GM18507 (cell line): ENCODE measurements around the gene IFNB1.

Experiments used
- DNase-seq: peaks from one replicate; pipeline ENCODE4 v3.0.0; 2011; ENCODE audit warnings: low read depth; ENCODE audit not compliant: insufficient read length; ENCODE audit errors: extremely low spot score
- FAIRE-seq: peaks from 2 replicates; lab custom pipeline; 2011; peaks lifted over from hg19 to GRCh38; lab: Jason Lieb, UNC

IFNB1 gene

DNA sequence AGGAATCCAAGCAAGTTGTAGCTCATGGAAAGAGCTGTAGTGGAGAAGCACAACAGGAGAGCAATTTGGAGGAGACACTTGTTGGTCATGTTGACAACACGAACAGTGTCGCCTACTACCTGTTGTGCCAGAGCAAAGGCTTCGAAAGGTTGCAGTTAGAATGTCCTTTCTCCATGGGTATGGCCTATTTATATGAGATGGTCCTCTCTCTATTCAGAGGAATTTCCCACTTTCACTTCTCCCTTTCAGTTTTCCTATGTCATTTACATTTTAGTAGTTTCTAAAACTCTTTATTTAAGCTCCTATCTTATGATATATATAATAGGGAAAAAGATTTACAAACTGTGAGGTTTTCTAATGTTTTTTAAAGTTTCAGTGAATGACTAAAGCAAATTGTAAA, at the start of gene IFNB1:
TSS of gene IFNB1 (minus strand) at position 162 of the 400 bp plus-strand sequence. CDS start at position 89, 73 bp downstream.
- no peak for DNase-seq

DNA sequence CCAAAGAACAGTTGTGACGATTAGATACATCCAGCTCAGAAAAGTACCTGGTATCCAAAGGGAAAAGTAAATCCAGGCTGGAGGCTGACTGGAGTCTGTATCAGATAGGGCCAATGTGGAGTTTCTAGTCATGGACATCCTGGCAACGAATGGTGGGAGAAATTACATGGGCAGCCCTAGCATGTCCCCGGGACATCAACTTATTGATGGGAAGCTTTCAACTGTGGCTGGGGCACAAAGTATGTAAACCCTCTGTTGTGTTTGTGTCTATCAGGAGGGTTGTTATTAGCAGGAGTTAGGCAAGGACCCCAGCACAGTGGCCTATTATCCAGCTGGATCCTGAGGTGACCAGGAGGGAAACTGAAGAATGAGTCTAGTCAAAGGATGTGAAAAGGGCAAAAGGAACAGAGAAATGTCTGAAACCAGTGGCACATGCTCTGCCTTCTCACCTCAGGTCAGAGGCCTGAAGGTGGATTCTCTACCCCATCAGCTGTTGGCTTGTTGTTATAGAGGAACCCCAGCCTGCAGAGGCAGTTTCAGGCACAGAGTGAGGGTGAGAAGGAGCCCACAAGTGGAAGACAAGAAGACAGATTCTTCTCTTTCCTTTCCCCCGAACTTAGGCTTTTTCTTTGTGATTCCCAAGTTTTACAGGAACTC, 44.0 kb upstream of the IFNB1 start:
- DNase-seq (no peak), FAIRE-seq (peak; percentile 87)

More for the DNA sequence above, at the start of gene IFNB1:
- FAIRE-seq = peak; percentile 36

GRCh38 chr9:21121079-21121478, 43.3 kb upstream of the IFNB1 start:
- DNase-seq (no peak), FAIRE-seq (peak; percentile 35)

DNA sequence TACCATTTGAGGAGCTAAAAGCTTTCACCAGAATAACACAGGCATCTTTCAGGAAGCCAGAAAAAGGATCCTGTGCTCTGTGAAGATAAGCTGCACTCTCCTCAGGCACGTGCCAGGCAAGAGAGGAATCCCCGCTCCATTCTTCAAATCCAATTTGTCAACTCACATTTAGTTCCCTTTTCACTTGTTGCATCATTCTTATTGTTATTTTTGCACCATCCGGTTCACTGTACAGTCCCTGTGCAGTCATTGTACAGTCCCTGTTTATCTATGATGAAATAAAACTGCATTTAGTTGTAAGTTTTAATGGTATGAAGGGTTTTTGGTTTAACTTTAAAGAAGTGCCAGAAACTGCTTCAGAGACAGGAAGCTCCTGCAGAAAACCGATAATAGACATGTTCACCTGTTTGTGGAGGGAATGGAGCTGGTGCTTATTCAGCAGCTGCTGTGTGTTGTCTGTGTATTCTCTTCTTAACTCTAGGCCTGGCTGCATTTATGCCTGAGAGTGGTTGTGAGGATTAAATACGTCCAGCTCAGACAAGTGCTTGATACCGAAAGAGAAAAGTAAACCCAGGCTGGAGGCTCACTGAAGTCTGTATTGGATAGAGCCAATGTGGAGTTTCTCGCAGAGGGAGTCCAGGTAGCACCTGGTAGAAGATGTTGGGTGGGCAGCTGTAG, 41.5 kb upstream of the IFNB1 start:
- no peak for FAIRE-seq
- no peak for DNase-seq

GRCh38 chr9:21114311-21114710, 36.6 kb upstream of the IFNB1 start:
- FAIRE-seq (no peak), DNase-seq (no peak)

- FAIRE-seq = peak; percentile 96
Observed at GRCh38 chr9:21110708-21111576, 33.2 kb upstream of the IFNB1 start.

GRCh38 chr9:21104787-21105186, 27.0 kb upstream of the IFNB1 start:
- FAIRE-seq = no peak
- no peak for DNase-seq

More at GRCh38 chr9:21110708-21111576, 33.2 kb upstream of the IFNB1 start:
- DNase-seq = no peak

GRCh38 chr9:21102305-21102704, 24.6 kb upstream of the IFNB1 start:
- FAIRE-seq (no peak), DNase-seq (no peak)

- FAIRE-seq (no peak), DNase-seq (no peak)
Observed at GRCh38 chr9:21097817-21098216, 20.1 kb upstream of the IFNB1 start.

DNA sequence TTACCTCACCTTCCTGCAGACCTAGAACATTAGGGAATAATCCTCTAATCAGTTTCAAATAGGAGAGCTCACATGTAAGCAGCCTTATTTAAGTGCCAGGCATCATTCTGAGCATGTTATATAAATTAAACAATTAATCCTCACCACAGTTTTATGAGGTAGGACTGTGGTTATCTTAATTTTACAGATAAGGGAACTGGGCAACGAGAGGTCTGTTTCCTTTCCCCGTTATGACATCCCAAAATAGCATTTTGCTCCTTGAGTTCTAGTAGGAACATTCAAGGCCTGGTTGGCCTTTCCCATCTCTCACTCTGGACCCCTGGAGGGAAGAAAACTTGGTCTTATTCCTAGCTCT, 19.1 kb upstream of the IFNB1 start:
- FAIRE-seq = no peak
- DNase-seq = no peak

- peak; percentile 88 for FAIRE-seq
- no peak for DNase-seq
Observed at GRCh38 chr9:21096172-21096900, 18.6 kb upstream of the IFNB1 start.

DNA sequence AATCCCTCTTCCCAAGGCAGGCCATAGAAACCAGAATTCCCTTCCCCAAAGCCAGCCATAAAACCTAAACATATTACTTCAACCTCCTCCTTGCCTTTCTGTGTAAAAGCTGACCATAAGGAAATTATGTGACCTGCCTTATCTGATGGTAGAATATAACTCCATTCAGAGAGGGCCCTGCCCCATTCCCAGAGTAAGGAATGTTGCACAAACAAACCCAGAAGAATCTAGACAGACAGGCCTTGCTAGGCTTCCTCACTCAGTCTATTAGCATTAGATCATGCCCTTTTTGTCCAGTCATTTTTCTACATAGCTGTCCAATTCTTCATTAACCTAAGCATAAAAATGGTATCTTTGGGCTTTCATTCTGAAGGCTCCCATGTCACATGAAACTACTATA, 17.8 kb upstream of the IFNB1 start:
- FAIRE-seq = no peak
- no peak for DNase-seq

- no peak for DNase-seq
- FAIRE-seq = no peak
Observed at GRCh38 chr9:21086538-21086937, 8.8 kb upstream of the IFNB1 start.

- FAIRE-seq (no peak), DNase-seq (no peak)
Observed at GRCh38 chr9:21085005-21085404, 7.3 kb upstream of the IFNB1 start.

GRCh38 chr9:21084242-21084850, 6.6 kb upstream of the IFNB1 start:
- FAIRE-seq (no peak), DNase-seq (no peak)

- DNase-seq = no peak
- FAIRE-seq = no peak
Observed at GRCh38 chr9:21082671-21083070, 4.9 kb upstream of the IFNB1 start.

DNA sequence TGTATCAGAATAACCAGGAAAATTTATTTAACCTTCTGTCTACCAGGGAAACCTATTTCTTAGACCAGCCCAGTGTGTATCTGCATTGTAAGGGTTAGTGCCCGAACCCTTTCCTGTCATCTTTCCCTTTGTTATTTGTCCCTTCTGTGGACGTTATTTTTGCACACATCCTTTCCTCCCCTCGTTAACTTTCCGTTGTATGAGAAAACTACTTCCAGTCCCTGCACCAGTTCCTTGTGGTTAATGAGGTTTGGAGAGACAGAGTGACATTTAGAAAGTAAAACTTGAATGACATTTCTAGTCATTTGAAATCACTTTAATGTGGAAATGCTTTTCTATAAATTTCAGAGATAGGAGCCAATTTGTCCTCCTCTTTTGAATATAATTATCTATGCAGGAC, 4.3 kb upstream of the IFNB1 start:
- DNase-seq (no peak), FAIRE-seq (no peak)

GRCh38 chr9:21081451-21081850, 3.7 kb upstream of the IFNB1 start:
- DNase-seq (no peak), FAIRE-seq (no peak)

DNA sequence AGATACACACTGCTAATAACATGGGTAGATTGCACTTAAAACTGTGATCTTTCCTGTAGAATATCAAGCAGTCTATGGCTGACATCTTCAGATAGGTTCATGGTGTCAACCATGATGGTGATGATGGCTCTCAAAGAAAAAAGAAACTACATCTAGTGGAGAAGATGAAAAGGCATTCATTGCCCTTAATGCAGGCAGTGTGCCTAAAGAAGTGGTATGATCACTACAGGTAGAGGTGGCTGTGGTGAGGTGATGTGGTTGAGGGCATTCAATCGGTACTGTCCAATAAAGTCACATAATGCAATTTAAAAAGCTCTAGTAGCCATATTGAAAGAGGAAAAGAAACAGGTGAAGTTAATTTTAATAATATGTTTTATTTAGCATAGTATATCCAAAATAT, 3.1 kb upstream of the IFNB1 start:
- FAIRE-seq (no peak), DNase-seq (no peak)
